Thoracic aorta (tissue), 2 donors: Measurements from ENCODE around the gene ITPRID2. TPM values are rescaled to one million over a fixed set of nuclear protein-coding genes. Genes with fewer than 3 reads are reported as not detected.

Experiments used
- ATAC-seq: fragments of 150-250 bp; one replicate; pipeline ENCODE4 v1.8.0; 2017; ENCODE audit warnings: low read depth; ENCODE audit not compliant: insufficient number of reproducible peaks, low FRiP score
- DNase-seq: peaks from one replicate; pipeline ENCODE4 v3.0.0-alpha.2; 2020; ENCODE audit warnings: low spot score
- H3K27ac ChIP-seq, 2 donors: fragments of 200-600 bp; sonication (generic); 1 replicate in 1 of 2; 2 replicates in 1 of 2; pipeline ENCODE4 v1.5.1; 2016; ENCODE audit warnings: mild to moderate bottlenecking in 2 of 2, moderate library complexity in 2 of 2
- H3K27me3 ChIP-seq: fragments of 200-600 bp; sonication (generic); replicated peaks from 2 replicates; pipeline ENCODE4 v1.6.0; 2016; ENCODE audit warnings: mild to moderate bottlenecking; ENCODE audit not compliant: insufficient read depth
- H3K36me3 ChIP-seq: fragments of 200-600 bp; sonication (generic); one replicate; pipeline ENCODE4 v1.5.1; 2016
- H3K4me1 ChIP-seq, 2 donors: fragments of 200-600 bp; sonication (generic); 1 replicate in 1 of 2; 2 replicates in 1 of 2; pipeline versions ENCODE4 v1.5.1 to v1.6.0; 2016; ENCODE audit warnings: low read depth in 2 of 2, mild to moderate bottlenecking in 1 of 2; ENCODE audit not compliant: control insufficient read depth in 1 of 2
- H3K4me3 ChIP-seq: fragments of 200-600 bp; sonication (generic); 2 replicates; pipeline ENCODE4 v1.5.1; 2016; ENCODE audit warnings: mild to moderate bottlenecking
- H3K9me3 ChIP-seq: fragments of 200-600 bp; sonication (generic); 2 replicates; pipeline ENCODE4 v1.5.1; 2016
- CTCF ChIP-seq: fragments of 200-600 bp; sonication (generic); IDR thresholded peaks from one replicate; pipeline ENCODE4 v1.5.1; 2019; ENCODE audit warnings: antibody characterized with exemption
- total RNA-seq, 2 donors: library from RNA; depleted of rRNA; stranded (reverse); fragments of >200 nt; gene quantifications; one replicate each; pipeline versions ENCODE4 v1.1.0 to v1.2.3, GENCODE V29; 2016

The ITPRID2 gene
- total RNA-seq, 2 donors from 2014 or later = 102 to 121 TPM

- no peak for TF ChIP-seq CTCF
- H3K27ac ChIP-seq = no peak overlapping the region
- H3K4me1 ChIP-seq = peaks cover 3 to 8% of the 10 kb centered on the region in 2 donors
- H3K36me3 ChIP-seq = no peaks in the 10 kb centered on the region
- no peak for DNase-seq
- H3K9me3 ChIP-seq = no peaks in the 10 kb centered on the region
- no peak overlapping the region for H3K4me3 ChIP-seq
- no peak for ATAC-seq
- no peaks in the 10 kb centered on the region for H3K27me3 ChIP-seq
These were observed 43.2 kb upstream of the ITPRID2 start for GRCh38 chr2:181848261-181848886.

- Histone ChIP-seq H3K36me3 (no peaks in the 10 kb centered on the region), H3K27me3 (no peaks in the 10 kb centered on the region), H3K4me1 (peaks cover 3 to 8% of the 10 kb centered on the region in 2 donors), H3K9me3 (no peaks in the 10 kb centered on the region), H3K4me3 (no peak overlapping the region), H3K27ac (no peak overlapping the region)
- no peak for DNase-seq
- ATAC-seq = no peak
- no peak for TF ChIP-seq CTCF
These were observed 41.9 kb upstream of the ITPRID2 start for GRCh38 chr2:181849601-181850000.

- no peaks in the 10 kb centered on the region for H3K36me3 ChIP-seq
- no peaks in the 10 kb centered on the region for H3K9me3 ChIP-seq
- no peaks in the 10 kb centered on the region for H3K27me3 ChIP-seq
- H3K27ac ChIP-seq = no peak overlapping the region
- TF ChIP-seq CTCF = no peak
- H3K4me1 ChIP-seq = peaks cover 3 to 8% of the 10 kb centered on the region in 2 donors
- no peak for ATAC-seq
- H3K4me3 ChIP-seq = no peak overlapping the region
- no peak for DNase-seq
These were observed 40.5 kb upstream of the ITPRID2 start for GRCh38 chr2:181850936-181851560.

GRCh38 chr2:181851726-181852125, 39.8 kb upstream of the ITPRID2 start:
- no peaks in the 10 kb centered on the region for H3K9me3 ChIP-seq
- ATAC-seq (no peak), DNase-seq (no peak)
- no peaks in the 10 kb centered on the region for H3K27me3 ChIP-seq
- peaks cover 3 to 8% of the 10 kb centered on the region in 2 donors for H3K4me1 ChIP-seq
- no peaks in the 10 kb centered on the region for H3K36me3 ChIP-seq
- H3K4me3 ChIP-seq = no peak overlapping the region
- TF ChIP-seq CTCF = no peak
- H3K27ac ChIP-seq = no peak overlapping the region

GRCh38 chr2:181853696-181854095, 37.8 kb upstream of the ITPRID2 start:
- Histone ChIP-seq H3K4me3 (no peak overlapping the region), H3K27ac (no peak overlapping the region), H3K36me3 (no peaks in the 10 kb centered on the region), H3K4me1 (peaks cover 3 to 8% of the 10 kb centered on the region in 2 donors), H3K27me3 (no peaks in the 10 kb centered on the region), H3K9me3 (no peaks in the 10 kb centered on the region)
- TF ChIP-seq CTCF = no peak
- DNase-seq = no peak
- ATAC-seq = no peak
